Measurements from ENCODE around the gene HIPK2. TPM values are rescaled to one million over a fixed set of nuclear protein-coding genes. Genes with fewer than 3 reads are reported as not detected.

HIPK2 gene
- total and polyA plus RNA-seq, 5 donors = 72.1 to 131 (median 96.1) TPM

GRCh38 chr7:139544645-139545044, 233.2 kb downstream of the HIPK2 start:
- no peaks in the 10 kb centered on the region for H3K4me1 ChIP-seq (ENCODE audit: control insufficient read depth, insufficient read depth, low read length)
- H3K9me3 ChIP-seq (ENCODE audit: control insufficient read depth, low read length) = no peaks in the 10 kb centered on the region
- H3K27me3 ChIP-seq (ENCODE audit: control insufficient read depth, insufficient read depth) = no peaks in the 10 kb centered on the region
- DNase-seq (no peak), ATAC-seq (no peak)
- H3K4me3 ChIP-seq (ENCODE audit: low read length) = no peak overlapping the region
- 89% methylated on average over 11 of the region's 11 CpGs for WGBS
- intact Hi-C loops (cut with DNase I) = no loop called here
- H3K27ac ChIP-seq (ENCODE audit: low read length) = no peak overlapping the region

GRCh38 chr7:139543801-139544603, 233.8 kb downstream of the HIPK2 start:
- intact Hi-C loops (cut with DNase I) = no loop called here
- no peak overlapping the region for H3K4me3 ChIP-seq (ENCODE audit: low read length)
- 85% methylated on average over 18 of the region's 18 CpGs for WGBS
- no peak overlapping the region for H3K27ac ChIP-seq (ENCODE audit: low read length)
- no peaks in the 10 kb centered on the region for H3K9me3 ChIP-seq (ENCODE audit: control insufficient read depth, low read length)
- no peaks in the 10 kb centered on the region for H3K4me1 ChIP-seq (ENCODE audit: control insufficient read depth, insufficient read depth, low read length)
- DNase-seq (no peak), ATAC-seq (no peak)
- no peaks in the 10 kb centered on the region for H3K27me3 ChIP-seq (ENCODE audit: control insufficient read depth, insufficient read depth)

- no peak overlapping the region for H3K4me3 ChIP-seq (ENCODE audit: low read length)
- no peak for DNase-seq
- no peak overlapping the region for H3K27ac ChIP-seq (ENCODE audit: low read length)
- no peak for ATAC-seq
- no peaks in the 10 kb centered on the region for H3K4me1 ChIP-seq (ENCODE audit: control insufficient read depth, insufficient read depth, low read length)
- H3K9me3 ChIP-seq (ENCODE audit: control insufficient read depth, low read length) = no peaks in the 10 kb centered on the region
- 92% methylated on average over 28 of the region's 28 CpGs for WGBS
- H3K27me3 ChIP-seq (ENCODE audit: control insufficient read depth, insufficient read depth) = no peaks in the 10 kb centered on the region
- intact Hi-C loops (cut with DNase I) = no loop called here
Observed at GRCh38 chr7:139542308-139543151, 235.3 kb downstream of the HIPK2 start.

GRCh38 chr7:139541600-139542307, 236.0 kb downstream of the HIPK2 start:
- DNase-seq = no peak
- no peak for ATAC-seq
- Histone ChIP-seq H3K27ac (ENCODE audit: low read length) (no peak overlapping the region), H3K4me3 (ENCODE audit: low read length) (no peak overlapping the region), H3K4me1 (ENCODE audit: control insufficient read depth, insufficient read depth, low read length) (no peaks in the 10 kb centered on the region), H3K9me3 (ENCODE audit: control insufficient read depth, low read length) (no peaks in the 10 kb centered on the region), H3K27me3 (ENCODE audit: control insufficient read depth, insufficient read depth) (no peaks in the 10 kb centered on the region)
- 68% methylated on average over 21 of the region's 21 CpGs for WGBS
- intact Hi-C loops (cut with DNase I) = no loop called here

- intact Hi-C loops (cut with DNase I) = no loop called here
- WGBS = 52% methylated on average over 12 of the region's 12 CpGs
- Histone ChIP-seq H3K9me3 (ENCODE audit: control insufficient read depth, low read length) (no peaks in the 10 kb centered on the region), H3K27me3 (ENCODE audit: control insufficient read depth, insufficient read depth) (no peaks in the 10 kb centered on the region), H3K4me3 (ENCODE audit: low read length) (no peak overlapping the region), H3K27ac (ENCODE audit: low read length) (no peak overlapping the region), H3K4me1 (ENCODE audit: control insufficient read depth, insufficient read depth, low read length) (no peaks in the 10 kb centered on the region)
- DNase-seq (no peak), ATAC-seq (no peak)
Observed at GRCh38 chr7:139540203-139540602, 237.6 kb downstream of the HIPK2 start.

- Histone ChIP-seq H3K27ac (ENCODE audit: low read length) (no peak overlapping the region), H3K27me3 (ENCODE audit: control insufficient read depth, insufficient read depth) (no peaks in the 10 kb centered on the region), H3K9me3 (ENCODE audit: control insufficient read depth, low read length) (no peaks in the 10 kb centered on the region), H3K4me1 (ENCODE audit: control insufficient read depth, insufficient read depth, low read length) (no peaks in the 10 kb centered on the region), H3K4me3 (ENCODE audit: low read length) (no peak overlapping the region)
- intact Hi-C loops (cut with DNase I) = no loop called here
- ATAC-seq (no peak), DNase-seq (no peak)
- WGBS = 68% methylated on average over 8 of the region's 8 CpGs
Observed at GRCh38 chr7:139538881-139539635, 238.7 kb downstream of the HIPK2 start.

GRCh38 chr7:139536152-139536551, 241.6 kb downstream of the HIPK2 start:
- WGBS = 96% methylated on average over 8 of the region's 8 CpGs
- ATAC-seq = no peak
- no peak for DNase-seq

GRCh38 chr7:139534966-139535651, 242.7 kb downstream of the HIPK2 start:
- 69% methylated on average over 7 of the region's 7 CpGs for WGBS
- no peaks in the 10 kb centered on the region for H3K9me3 ChIP-seq (ENCODE audit: control insufficient read depth, low read length)
- no peaks in the 10 kb centered on the region for H3K27me3 ChIP-seq (ENCODE audit: control insufficient read depth, insufficient read depth)
- DNase-seq (no peak), ATAC-seq (no peak)
- no peak overlapping the region for H3K4me3 ChIP-seq (ENCODE audit: low read length)
- intact Hi-C loops (cut with DNase I) = no loop called here
- H3K27ac ChIP-seq (ENCODE audit: low read length) = no peak overlapping the region
- H3K4me1 ChIP-seq (ENCODE audit: control insufficient read depth, insufficient read depth, low read length) = no peaks in the 10 kb centered on the region

More at GRCh38 chr7:139536152-139536551, 241.6 kb downstream of the HIPK2 start:
- no peaks in the 10 kb centered on the region for H3K9me3 ChIP-seq (ENCODE audit: control insufficient read depth, low read length)
- H3K27ac ChIP-seq (ENCODE audit: low read length) = no peak overlapping the region
- no peaks in the 10 kb centered on the region for H3K4me1 ChIP-seq (ENCODE audit: control insufficient read depth, insufficient read depth, low read length)
- intact Hi-C loops (cut with DNase I) = no loop called here
- H3K27me3 ChIP-seq (ENCODE audit: control insufficient read depth, insufficient read depth) = no peaks in the 10 kb centered on the region
- no peak overlapping the region for H3K4me3 ChIP-seq (ENCODE audit: low read length)

- no peak for ATAC-seq
Observed at GRCh38 chr7:139534096-139534495, 243.7 kb downstream of the HIPK2 start.

GRCh38 chr7:139532636-139533155, 245.1 kb downstream of the HIPK2 start:
- no peak overlapping the region for H3K4me3 ChIP-seq (ENCODE audit: low read length)
- WGBS = 87% methylated on average over 6 of the region's 6 CpGs
- no peaks in the 10 kb centered on the region for H3K4me1 ChIP-seq (ENCODE audit: control insufficient read depth, insufficient read depth, low read length)
- no peak for ATAC-seq
- no peak for DNase-seq
- H3K27ac ChIP-seq (ENCODE audit: low read length) = no peak overlapping the region
- intact Hi-C loops (cut with DNase I) = no loop called here
- no peaks in the 10 kb centered on the region for H3K27me3 ChIP-seq (ENCODE audit: control insufficient read depth, insufficient read depth)
- no peaks in the 10 kb centered on the region for H3K9me3 ChIP-seq (ENCODE audit: control insufficient read depth, low read length)

More at GRCh38 chr7:139534096-139534495, 243.7 kb downstream of the HIPK2 start:
- Histone ChIP-seq H3K4me3 (ENCODE audit: low read length) (no peak overlapping the region), H3K27ac (ENCODE audit: low read length) (no peak overlapping the region), H3K9me3 (ENCODE audit: control insufficient read depth, low read length) (no peaks in the 10 kb centered on the region), H3K4me1 (ENCODE audit: control insufficient read depth, insufficient read depth, low read length) (no peaks in the 10 kb centered on the region), H3K27me3 (ENCODE audit: control insufficient read depth, insufficient read depth) (no peaks in the 10 kb centered on the region)
- no peak for DNase-seq
- 87% methylated on average over 9 of the region's 9 CpGs for WGBS
- intact Hi-C loops (cut with DNase I) = no loop called here

All from right cardiac atrium (tissue), 5 donors.